Stomach (tissue), 9 donors: ENCODE results near the gene ROCK1. TPM values are rescaled to one million over a fixed set of nuclear protein-coding genes. Genes with fewer than 3 reads are reported as not detected.

ENCODE experiments used
- DNase-seq, 2 donors: peaks; one replicate each; pipeline versions ENCODE4 v3.0.0 to v3.0.0-alpha.2; 2013 to 2019
- H3K27ac ChIP-seq, 5 donors: fragments of 200-600 bp in 4 of 5; sonication (generic) in 4 of 5; one replicate each; pipeline ENCODE4 v1.5.1; 2013 to 2019; ENCODE audit warnings: mild to moderate bottlenecking in 1 of 5, moderate library complexity in 1 of 5
- H3K27me3 ChIP-seq, 3 donors: fragments of 200-600 bp; sonication (generic); one replicate each; pipeline ENCODE4 v1.5.1; 2017 to 2019; ENCODE audit warnings: mixed run types in 1 of 3
- H3K36me3 ChIP-seq, 4 donors: fragments of 200-600 bp; sonication (generic); 1 replicate in 3 of 4; 2 replicates in 1 of 4; pipeline ENCODE4 v1.5.1; 2016 to 2019
- H3K4me1 ChIP-seq, 4 donors: fragments of 200-600 bp; sonication (generic); one replicate each; pipeline ENCODE4 v1.5.1; 2016 to 2019
- H3K4me3 ChIP-seq, 4 donors: fragments of 200-600 bp; sonication (generic) in 3 of 4; one replicate each; pipeline ENCODE4 v1.5.1; 2016 to 2019; ENCODE audit warnings: mild to moderate bottlenecking in 1 of 4
- H3K9me3 ChIP-seq, 4 donors: fragments of 200-600 bp; sonication (generic); one replicate each; pipeline ENCODE4 v1.5.1; 2016 to 2019
- CTCF ChIP-seq, 7 experiments: fragments of 450-650 bp in 4 of 7; fragments of 200-600 bp in 3 of 7; sonication (generic) in 3 of 7; IDR thresholded peaks; one replicate each; pipeline ENCODE4 v1.5.1; 2016 to 2019; ENCODE audit warnings: antibody characterized with exemption in 7 of 7, control low read depth in 2 of 7, mild to moderate bottlenecking in 1 of 7
- EP300 ChIP-seq: sonication (generic); formaldehyde crosslinking; IDR thresholded peaks from one replicate; pipeline ENCODE4 v1.6.1; 2017; ENCODE audit warnings: antibody characterized with exemption
- POLR2A ChIP-seq, 4 donors: fragments of 450-650 bp; IDR thresholded peaks; one replicate each; pipeline ENCODE4 v1.6.1; 2016; ENCODE audit warnings: antibody characterized with exemption in 4 of 4, control low read depth in 2 of 4, mild to moderate bottlenecking in 1 of 4, moderate library complexity in 1 of 4
- POLR2AphosphoS5 ChIP-seq, 3 donors: sonication (generic); formaldehyde crosslinking; IDR thresholded peaks; one replicate each; pipeline ENCODE4 v1.6.1; 2016; ENCODE audit warnings: antibody characterized with exemption in 3 of 3
- WGBS, 5 donors: extraction: QIAGEN DNeasy Blood & Tissue Kit in 3 of 5; methylation state at CpG; one replicate each; pipeline versions ENCODE4 v1.1.5 to v1.1.7; 2013 to 2018; 5-methylcytosine and 5-hydroxymethylcytosine counted together
- intact Hi-C: fragments of 100-400 bp; cut with DNase I; formaldehyde crosslinking; loops from one replicate; pipeline ENCODE4 v1.15.1; 2023; ENCODE audit warnings: low total_unique reads
- polyA plus RNA-seq, 3 donors: library from polyadenylated mRNA; stranded (reverse); fragments of 200-250 nt; gene quantifications; one replicate each; pipeline ENCODE4 v1.2.3, GENCODE V29; 2013
- total RNA-seq, 5 donors: library from RNA; depleted of rRNA; stranded (reverse); fragments of >200 nt; gene quantifications; one replicate each; pipeline versions ENCODE4 v1.1.0 to v1.2.3, GENCODE V29; 2014 to 2016
- donor health status: healthy with polysubstance abuse.
- donor health status: Bipolar disorder and iron deficiency.
- donor health status: healthy.

Gene ROCK1
- total and polyA plus RNA-seq, 8 donors = 6.5 to 215 (median 65.8) TPM

- TF ChIP-seq POLR2A (IDR thresholded peaks at IDR 0.05) (no peak), CTCF (IDR thresholded peaks at IDR 0.05) (no peak), EP300 (no peak), POLR2AphosphoS5 (IDR thresholded peaks at IDR 0.05) (no peak)
- Histone ChIP-seq H3K27me3 (no peaks in the 10 kb centered on the region), H3K9me3 (no peaks in the 10 kb centered on the region), H3K4me3 (peak overlapping the region; percentile 80 to 94 (median 88)), H3K27ac (peak overlapping the region; percentile 82 to 99 (median 97)), H3K4me1 (peaks cover 22 to 53% (median 46%) of the 10 kb centered on the region in 4 donors), H3K36me3 (no peaks in the 10 kb centered on the region)
- 0 to 1% (median 0%) methylated on average over 22 to 47 of the region's 47 CpGs for WGBS, 5 donors
- peak; percentile 57 to 79 for DNase-seq
- intact Hi-C loops = no loop called here
Measured at GRCh38 chr18:21110713-21111345, 784 bp downstream of the ROCK1 start.

- no peak for DNase-seq
- TF ChIP-seq POLR2AphosphoS5 (IDR thresholded peaks at IDR 0.05) (no peak), POLR2A (IDR thresholded peaks at IDR 0.05) (no peak), CTCF (IDR thresholded peaks at IDR 0.05) (no peak), EP300 (no peak)
- Histone ChIP-seq H3K4me1 (peaks cover 26 to 60% (median 49%) of the 10 kb centered on the region in 4 donors), H3K36me3 (no peaks in the 10 kb centered on the region), H3K27ac (peak overlapping the region in 4 of 5 donors; percentile 95 to 99 (median 98)), H3K27me3 (no peaks in the 10 kb centered on the region), H3K9me3 (no peaks in the 10 kb centered on the region), H3K4me3 (peak overlapping the region; percentile 80 to 94 (median 88))
- intact Hi-C loops = no loop called here
- WGBS, 5 donors = 0 to 1% (median 0%) methylated on average over 8 of the region's 8 CpGs
Measured at GRCh38 chr18:21109936-21110712, 1.5 kb downstream of the ROCK1 start.

GRCh38 chr18:21105936-21106335, 5.7 kb downstream of the ROCK1 start:
- WGBS, 5 donors = 41 to 69% (median 61%) methylated on average over 3 of the region's 3 CpGs
- no peaks in the 10 kb centered on the region for H3K27me3 ChIP-seq
- intact Hi-C loops = no loop called here
- peaks cover 29 to 89% (median 66%) of the 10 kb centered on the region in 4 donors for H3K4me1 ChIP-seq
- H3K36me3 ChIP-seq = no peaks in the 10 kb centered on the region
- DNase-seq = no peak
- H3K9me3 ChIP-seq = no peaks in the 10 kb centered on the region
- peak overlapping the region in 2 of 4 donors; percentile 6 to 20 for H3K4me3 ChIP-seq
- no peak overlapping the region for H3K27ac ChIP-seq
- TF ChIP-seq POLR2A (IDR thresholded peaks at IDR 0.05) = no peak
- TF ChIP-seq EP300 = no peak
- TF ChIP-seq CTCF (IDR thresholded peaks at IDR 0.05) = no peak
- TF ChIP-seq POLR2AphosphoS5 (IDR thresholded peaks at IDR 0.05) = no peak

GRCh38 chr18:21101172-21101571, 10.4 kb downstream of the ROCK1 start:
- WGBS, 5 donors = 70 to 88% (median 81%) methylated on average over 2 of the region's 2 CpGs
- Histone ChIP-seq H3K36me3 (no peaks in the 10 kb centered on the region), H3K9me3 (no peaks in the 10 kb centered on the region), H3K4me1 (peaks cover 22 to 99% (median 62%) of the 10 kb centered on the region in 4 donors), H3K4me3 (no peak overlapping the region), H3K27ac (no peak overlapping the region), H3K27me3 (no peaks in the 10 kb centered on the region)
- intact Hi-C loops = no loop called here
- TF ChIP-seq EP300 (no peak), POLR2AphosphoS5 (IDR thresholded peaks at IDR 0.05) (no peak)
- no peak for DNase-seq
